ENCODE results near the gene CALY.

Gene CALY

GRCh38 chr10:133379801-133380666, 43.3 kb upstream of the CALY start:
- Histone ChIP-seq H3K9me3 (no peaks in the 10 kb centered on the region), H3K27me3 (peaks cover 73% of the 10 kb centered on the region), H3K36me3 (no peaks in the 10 kb centered on the region), H3K27ac (no peak overlapping the region), H3K4me3 (ENCODE audit: low read depth in 1 of 2, low read length in 1 of 2) (peak overlapping the region in 1 of 2 experiments; percentile 96), H3K4me1 (ENCODE audit: control insufficient read depth in 1 of 2, insufficient read depth in 1 of 2, low read depth in 1 of 2, low read length in 1 of 2) (peaks cover 12 to 20% of the 10 kb centered on the region in 2 experiments)
- TF ChIP-seq CTCF (IDR thresholded peaks at IDR 0.05) = no peak

GRCh38 chr10:133379152-133379800, 42.6 kb upstream of the CALY start, which contains the start of gene PAOX:
TSS of gene PAOX (plus strand) at chr10:133379262. CDS start at chr10:133379317, 55 bp downstream.
- Histone ChIP-seq H3K36me3 (no peaks in the 10 kb centered on the region), H3K4me1 (ENCODE audit: control insufficient read depth in 1 of 2, insufficient read depth in 1 of 2, low read depth in 1 of 2, low read length in 1 of 2) (peaks cover 12 to 21% of the 10 kb centered on the region in 2 experiments), H3K27ac (peak within 1 kb of the TSS; percentile 31), H3K9me3 (no peaks in the 10 kb centered on the region), H3K27me3 (peaks cover 77% of the 10 kb centered on the region), H3K4me3 (ENCODE audit: low read depth in 1 of 2, low read length in 1 of 2) (peak within 1 kb of the TSS; percentile 82 to 96)
- no peak for TF ChIP-seq CTCF (IDR thresholded peaks at IDR 0.05)

- no peak for TF ChIP-seq CTCF (IDR thresholded peaks at IDR 0.05)
- H3K27me3 ChIP-seq = peaks cover 77% of the 10 kb centered on the region
- H3K9me3 ChIP-seq = no peaks in the 10 kb centered on the region
- H3K4me1 ChIP-seq (ENCODE audit: control insufficient read depth in 1 of 2, insufficient read depth in 1 of 2, low read depth in 1 of 2, low read length in 1 of 2) = peaks cover 17 to 27% of the 10 kb centered on the region in 2 experiments
- H3K36me3 ChIP-seq = no peaks in the 10 kb centered on the region
- peak overlapping the region; percentile 31 for H3K27ac ChIP-seq
- peak overlapping the region; percentile 82 to 96 for H3K4me3 ChIP-seq (ENCODE audit: low read depth in 1 of 2, low read length in 1 of 2)
Observed at GRCh38 chr10:133378251-133379096, 41.8 kb upstream of the CALY start.

DNA sequence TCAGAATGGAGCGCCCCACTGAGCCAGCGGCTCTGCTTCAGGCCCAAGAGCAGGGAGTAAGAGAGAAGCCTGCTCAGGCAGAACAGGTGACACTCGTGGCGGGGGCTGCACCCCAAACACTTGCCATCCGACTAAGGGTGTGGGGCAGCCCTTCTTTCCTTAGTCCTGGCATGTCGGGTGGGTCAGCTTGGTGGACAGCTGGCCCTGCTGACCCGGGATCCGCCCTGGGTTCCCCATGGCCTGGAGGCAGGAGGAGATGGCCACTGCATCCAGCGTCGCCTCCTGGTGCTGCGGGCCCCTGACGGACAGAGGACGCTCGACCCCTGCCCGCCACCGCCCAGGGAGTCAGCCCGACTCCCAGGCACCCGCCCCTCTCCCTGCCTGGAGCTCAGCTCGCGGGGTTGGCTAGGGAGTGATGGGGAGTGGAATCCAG, 41.1 kb upstream of the CALY start:
- Histone ChIP-seq H3K27ac (no peak overlapping the region), H3K4me3 (ENCODE audit: low read depth in 1 of 2, low read length in 1 of 2) (peak overlapping the region; percentile 82 to 96), H3K36me3 (no peaks in the 10 kb centered on the region), H3K27me3 (peaks cover 77% of the 10 kb centered on the region), H3K4me1 (ENCODE audit: control insufficient read depth in 1 of 2, insufficient read depth in 1 of 2, low read depth in 1 of 2, low read length in 1 of 2) (peaks cover 17 to 27% of the 10 kb centered on the region in 2 experiments), H3K9me3 (no peaks in the 10 kb centered on the region)
- no peak for TF ChIP-seq CTCF (IDR thresholded peaks at IDR 0.05)
